ENCODE data around the gene IL15RA.

- TF ChIP-seq, protein P1, sequence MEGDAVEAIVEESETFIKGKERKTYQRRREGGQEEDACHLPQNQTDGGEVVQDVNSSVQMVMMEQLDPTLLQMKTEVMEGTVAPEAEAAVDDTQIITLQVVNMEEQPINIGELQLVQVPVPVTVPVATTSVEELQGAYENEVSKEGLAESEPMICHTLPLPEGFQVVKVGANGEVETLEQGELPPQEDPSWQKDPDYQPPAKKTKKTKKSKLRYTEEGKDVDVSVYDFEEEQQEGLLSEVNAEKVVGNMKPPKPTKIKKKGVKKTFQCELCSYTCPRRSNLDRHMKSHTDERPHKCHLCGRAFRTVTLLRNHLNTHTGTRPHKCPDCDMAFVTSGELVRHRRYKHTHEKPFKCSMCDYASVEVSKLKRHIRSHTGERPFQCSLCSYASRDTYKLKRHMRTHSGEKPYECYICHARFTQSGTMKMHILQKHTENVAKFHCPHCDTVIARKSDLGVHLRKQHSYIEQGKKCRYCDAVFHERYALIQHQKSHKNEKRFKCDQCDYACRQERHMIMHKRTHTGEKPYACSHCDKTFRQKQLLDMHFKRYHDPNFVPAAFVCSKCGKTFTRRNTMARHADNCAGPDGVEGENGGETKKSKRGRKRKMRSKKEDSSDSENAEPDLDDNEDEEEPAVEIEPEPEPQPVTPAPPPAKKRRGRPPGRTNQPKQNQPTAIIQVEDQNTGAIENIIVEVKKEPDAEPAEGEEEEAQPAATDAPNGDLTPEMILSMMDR (conservative IDR thresholded peaks at IDR 0.05 in 1 of 2, IDR thresholded peaks at IDR 0.05 in 1 of 2; ENCODE audit: extremely low read depth in 1 of 2, insufficient read depth in 1 of 2, low read depth in 1 of 2, low read length in 2 of 2), result no peak
- TF ChIP-seq EZH2 (IDR thresholded peaks at IDR 0.05; ENCODE audit: borderline replicate concordance, low read length), result no peak
Observed at GRCh38 chr10:6011558-6011957, 34.2 kb upstream of the IL15RA start.

All from mammary epithelial cell (primary cell).